ENCODE data around the gene ACTA2.

Gene ACTA2

GRCh38 chr10:88964360-88964759 is 11.8 kb upstream of the ACTA2 start:
- H3K36me3 ChIP-seq (ENCODE audit: low read length): no peaks in the 10 kb centered on the region
- no peaks in the 10 kb centered on the region for H3F3A ChIP-seq (ENCODE audit: insufficient read depth)
- H3K27ac ChIP-seq (ENCODE audit: low read depth, low read length): no peak overlapping the region
- H3K79me2 ChIP-seq (ENCODE audit: insufficient read depth, low read length): no peaks in the 10 kb centered on the region
- no peak overlapping the region for H3K4me3 ChIP-seq (ENCODE audit: insufficient read depth, low read length, poor library complexity, severe bottlenecking)
- no peaks in the 10 kb centered on the region for H3K9me2 ChIP-seq (replicated peaks; ENCODE audit: insufficient read depth, low read length)
- H4K20me1 ChIP-seq (ENCODE audit: low read depth, low read length): no peaks in the 10 kb centered on the region
- H3K27me3 ChIP-seq (ENCODE audit: low read length): no peaks in the 10 kb centered on the region
- H2AFZ ChIP-seq (ENCODE audit: low read depth, low read length, severe bottlenecking): no peak overlapping the region
- TF ChIP-seq CTCF (IDR thresholded peaks at IDR 0.05; ENCODE audit: insufficient read depth, low read length, poor library complexity, severe bottlenecking) (no peak), EZH2phosphoT487 (conservative IDR thresholded peaks at IDR 0.05; ENCODE audit: low read length) (no peak)
- H3K4me2 ChIP-seq (ENCODE audit: low read depth, low read length, poor library complexity, severe bottlenecking): no peak overlapping the region
- H3K9me3 ChIP-seq (ENCODE audit: insufficient read depth, low read length): no peaks in the 10 kb centered on the region
- H3K9ac ChIP-seq (ENCODE audit: low read length): no peak overlapping the region

GRCh38 chr10:88963318-88963717 is 10.7 kb upstream of the ACTA2 start:
- Histone ChIP-seq H3K36me3 (ENCODE audit: low read length) (no peaks in the 10 kb centered on the region), H3K27ac (ENCODE audit: low read depth, low read length) (no peak overlapping the region), H3K79me2 (ENCODE audit: insufficient read depth, low read length) (no peaks in the 10 kb centered on the region), H3K9me2 (replicated peaks; ENCODE audit: insufficient read depth, low read length) (no peaks in the 10 kb centered on the region), H3K4me3 (ENCODE audit: insufficient read depth, low read length, poor library complexity, severe bottlenecking) (no peak overlapping the region), H3K4me2 (ENCODE audit: low read depth, low read length, poor library complexity, severe bottlenecking) (no peak overlapping the region), H4K20me1 (ENCODE audit: low read depth, low read length) (no peaks in the 10 kb centered on the region), H3K27me3 (ENCODE audit: low read length) (no peaks in the 10 kb centered on the region), H2AFZ (ENCODE audit: low read depth, low read length, severe bottlenecking) (no peak overlapping the region), H3K9me3 (ENCODE audit: insufficient read depth, low read length) (no peaks in the 10 kb centered on the region), H3K9ac (ENCODE audit: low read length) (no peak overlapping the region), H3F3A (ENCODE audit: insufficient read depth) (no peaks in the 10 kb centered on the region)
- TF ChIP-seq CTCF (IDR thresholded peaks at IDR 0.05; ENCODE audit: insufficient read depth, low read length, poor library complexity, severe bottlenecking): no peak
- no peak for TF ChIP-seq EZH2phosphoT487 (conservative IDR thresholded peaks at IDR 0.05; ENCODE audit: low read length)

- no peaks in the 10 kb centered on the region for H3K79me2 ChIP-seq (ENCODE audit: insufficient read depth, low read length)
- H3K27me3 ChIP-seq (ENCODE audit: low read length): no peaks in the 10 kb centered on the region
- no peak overlapping the region for H3K4me3 ChIP-seq (ENCODE audit: insufficient read depth, low read length, poor library complexity, severe bottlenecking)
- no peak overlapping the region for H2AFZ ChIP-seq (ENCODE audit: low read depth, low read length, severe bottlenecking)
- TF ChIP-seq CTCF (IDR thresholded peaks at IDR 0.05; ENCODE audit: insufficient read depth, low read length, poor library complexity, severe bottlenecking) (no peak), EZH2phosphoT487 (conservative IDR thresholded peaks at IDR 0.05; ENCODE audit: low read length) (no peak)
- H3K9me2 ChIP-seq (replicated peaks; ENCODE audit: insufficient read depth, low read length): no peaks in the 10 kb centered on the region
- H3K4me2 ChIP-seq (ENCODE audit: low read depth, low read length, poor library complexity, severe bottlenecking): no peak overlapping the region
- H3K9me3 ChIP-seq (ENCODE audit: insufficient read depth, low read length): no peaks in the 10 kb centered on the region
- H3K9ac ChIP-seq (ENCODE audit: low read length): no peak overlapping the region
- no peaks in the 10 kb centered on the region for H3F3A ChIP-seq (ENCODE audit: insufficient read depth)
- no peak overlapping the region for H3K27ac ChIP-seq (ENCODE audit: low read depth, low read length)
- no peaks in the 10 kb centered on the region for H4K20me1 ChIP-seq (ENCODE audit: low read depth, low read length)
- no peaks in the 10 kb centered on the region for H3K36me3 ChIP-seq (ENCODE audit: low read length)
These were observed 9.8 kb upstream of the ACTA2 start for GRCh38 chr10:88962336-88962735.
